Transverse colon (tissue), 3 donors: Measurements from ENCODE around the gene STEAP3.

Source experiments
- CTCF ChIP-seq, 5 experiments: fragments of 200-600 bp in 3 of 5; fragments of 450-650 bp in 2 of 5; sonication (generic) in 3 of 5; IDR thresholded peaks; 1 replicate in 2 of 5; 2 replicates in 3 of 5; pipeline ENCODE4 v1.5.1; 2016 to 2017; ENCODE audit warnings: antibody characterized with exemption in 5 of 5, inconsistent platforms in 3 of 5, mild to moderate bottlenecking in 2 of 5, moderate library complexity in 1 of 5
- POLR2A ChIP-seq: fragments of 450-650 bp; IDR thresholded peaks from one replicate; pipeline ENCODE4 v1.6.1; 2016; ENCODE audit warnings: antibody characterized with exemption, mild to moderate bottlenecking, moderate library complexity

GRCh38 chr2:119221609-119222008, 2.0 kb upstream of the STEAP3 start:
- TF ChIP-seq CTCF (IDR thresholded peaks at IDR 0.05) (no peak), POLR2A (no peak)
